Trophoblast cell (in vitro differentiated cells and primary cell): ENCODE results near the gene ZNF407.
"Not testable (repeated sequence)": the region's sequence is repeated elsewhere in the genome, so short reads cannot be mapped to it uniquely, and the experiment has no call there.

Experiments
- DNase-seq, 2 donors: peaks; one replicate each; pipeline ENCODE4 v3.0.0-alpha.2; 2016
- H2AFZ ChIP-seq: 2 replicates; pipeline ENCODE4 v1.6.1; 2013; ENCODE audit warnings: low read length, moderate library complexity, mild to moderate bottlenecking; ENCODE audit not compliant: insufficient read depth, poor library complexity
- H2AK5ac ChIP-seq: 2 replicates; pipeline ENCODE4 v1.6.1; 2013; ENCODE audit warnings: mild to moderate bottlenecking, low read length
- H2BK120ac ChIP-seq: 2 replicates; pipeline ENCODE4 v1.6.1; 2013; ENCODE audit warnings: low read length, mild to moderate bottlenecking, moderate library complexity; ENCODE audit not compliant: insufficient read depth, poor library complexity
- H2BK12ac ChIP-seq: 2 replicates; pipeline ENCODE4 v1.6.1; 2013; ENCODE audit warnings: mild to moderate bottlenecking, low read length, moderate library complexity
- H2BK5ac ChIP-seq: 2 replicates; pipeline ENCODE4 v1.6.1; 2013; ENCODE audit warnings: low read length, low read depth, moderate library complexity, mild to moderate bottlenecking; ENCODE audit not compliant: poor library complexity
- H3K14ac ChIP-seq: 2 replicates; pipeline ENCODE4 v1.6.1; 2013; ENCODE audit warnings: mild to moderate bottlenecking, low read length
- H3K18ac ChIP-seq: 2 replicates; pipeline ENCODE4 v1.6.1; 2013; ENCODE audit warnings: mild to moderate bottlenecking, low read length
- H3K23ac ChIP-seq: 2 replicates; pipeline ENCODE4 v1.6.1; 2013; ENCODE audit warnings: low read length
- H3K27ac ChIP-seq: 2 replicates; pipeline ENCODE4 v1.5.1; 2013; ENCODE audit warnings: low read depth, mild to moderate bottlenecking, inconsistent platforms, low read length, moderate library complexity
- H3K27me3 ChIP-seq: 2 replicates; pipeline ENCODE4 v1.6.1; 2013; ENCODE audit warnings: inconsistent platforms, mild to moderate bottlenecking, low read length, moderate library complexity; ENCODE audit not compliant: insufficient read depth
- H3K36me3 ChIP-seq, 2 experiments: 1 replicate in 1 of 2; 2 replicates in 1 of 2; pipeline ENCODE4 v1.6.1; 2013; ENCODE audit warnings: low read length in 2 of 2, mild to moderate bottlenecking in 2 of 2, moderate library complexity in 1 of 2; ENCODE audit not compliant: insufficient read depth in 2 of 2, control insufficient read depth in 1 of 2
- H3K4ac ChIP-seq: 2 replicates; pipeline ENCODE4 v1.6.1; 2013; ENCODE audit warnings: low read depth, mild to moderate bottlenecking, low read length, moderate library complexity
- H3K4me1 ChIP-seq, 2 experiments: 1 replicate in 1 of 2; 2 replicates in 1 of 2; pipeline ENCODE4 v1.6.1; 2013; ENCODE audit warnings: low read length in 2 of 2, mild to moderate bottlenecking in 2 of 2, moderate library complexity in 1 of 2; ENCODE audit not compliant: insufficient read depth in 2 of 2, control insufficient read depth in 1 of 2
- H3K4me2 ChIP-seq: 2 replicates; pipeline ENCODE4 v1.6.1; 2013; ENCODE audit warnings: inconsistent platforms, mild to moderate bottlenecking, low read length, moderate library complexity
- H3K4me3 ChIP-seq: 2 replicates; pipeline ENCODE4 v1.5.1; 2013; ENCODE audit warnings: mild to moderate bottlenecking, low read depth, low read length, inconsistent platforms
- H3K79me1 ChIP-seq: one replicate; pipeline ENCODE4 v1.6.1; 2013; ENCODE audit warnings: low read length
- H3K79me2 ChIP-seq: 2 replicates; pipeline ENCODE4 v1.6.1; 2013; ENCODE audit warnings: low read length, mild to moderate bottlenecking; ENCODE audit not compliant: control insufficient read depth, insufficient read depth, poor library complexity
- H3K9ac ChIP-seq: 2 replicates; pipeline ENCODE4 v1.6.1; 2013; ENCODE audit warnings: mild to moderate bottlenecking, low read length
- H3K9me3 ChIP-seq: 2 replicates; pipeline ENCODE4 v1.6.1; 2013; ENCODE audit warnings: low read depth, mild to moderate bottlenecking, control low read depth, inconsistent platforms, low read length; ENCODE audit not compliant: insufficient read depth
- H4K12ac ChIP-seq: 2 replicates; pipeline ENCODE4 v1.6.1; 2013; ENCODE audit warnings: low read depth, mild to moderate bottlenecking, low read length, moderate library complexity
- H4K8ac ChIP-seq: 2 replicates; pipeline ENCODE4 v1.6.1; 2013; ENCODE audit warnings: low read depth, mild to moderate bottlenecking, low read length, moderate library complexity
- H4K91ac ChIP-seq: one replicate; pipeline ENCODE4 v1.6.1; 2013; ENCODE audit warnings: low read depth, mild to moderate bottlenecking, low read length, moderate library complexity
- WGBS: extraction: QIAGEN DNeasy Blood & Tissue Kit; methylation state at CpG from one replicate; pipeline ENCODE4 v1.1.7; 2013; ENCODE audit warnings: missing lambda C conversion rate; ENCODE audit not compliant: insufficient read length, insufficient coverage; ENCODE audit errors: extremely low coverage; 5-methylcytosine and 5-hydroxymethylcytosine counted together

ZNF407 gene

GRCh38 chr18:74967979-74968378, 370.3 kb downstream of the ZNF407 start:
- Histone ChIP-seq H4K8ac (no peak overlapping the region), H3K9ac (no peak overlapping the region), H3K23ac (no peak overlapping the region), H3K36me3 (no peaks in the 10 kb centered on the region), H3K27ac (no peak overlapping the region), H2AFZ (no peak overlapping the region), H2AK5ac (no peak overlapping the region), H3K4me2 (no peak overlapping the region), H4K91ac (no peak overlapping the region), H3K4me1 (peaks cover 0 to 1% of the 10 kb centered on the region in 2 experiments), H3K18ac (no peak overlapping the region), H3K9me3 (no peaks in the 10 kb centered on the region), H2BK12ac (no peak overlapping the region), H3K27me3 (no peaks in the 10 kb centered on the region), H3K4ac (no peak overlapping the region), H2BK5ac (no peak overlapping the region), H2BK120ac (no peak overlapping the region), H3K79me2 (no peaks in the 10 kb centered on the region), H3K79me1 (no peaks in the 10 kb centered on the region), H3K4me3 (no peak overlapping the region), H3K14ac (no peak overlapping the region), H4K12ac (no peak overlapping the region)
- DNase-seq: no peak
- WGBS: no CpG with 5 or more reads among the region's 2 CpGs

- not testable (repeated sequence) for H3K4me1 ChIP-seq, H4K8ac ChIP-seq, H4K12ac ChIP-seq, H3K14ac ChIP-seq, H3K9ac ChIP-seq, H2BK120ac ChIP-seq, H3K79me2 ChIP-seq, DNase-seq, H2BK12ac ChIP-seq, H3K27me3 ChIP-seq, H2AK5ac ChIP-seq, H3K18ac ChIP-seq, H3K23ac ChIP-seq, H3K36me3 ChIP-seq, H4K91ac ChIP-seq, H3K4me2 ChIP-seq, H2BK5ac ChIP-seq, H3K4ac ChIP-seq, H3K27ac ChIP-seq, H2AFZ ChIP-seq, H3K9me3 ChIP-seq, H3K79me1 ChIP-seq, H3K4me3 ChIP-seq
- no CpG with 5 or more reads among the region's 4 CpGs for WGBS
These were observed 373.7 kb downstream of the ZNF407 start for GRCh38 chr18:74971358-74971757.

GRCh38 chr18:74971776-74972175, 374.1 kb downstream of the ZNF407 start:
- H3K79me1 ChIP-seq, H4K91ac ChIP-seq, H2AK5ac ChIP-seq, H3K4me3 ChIP-seq, H3K4ac ChIP-seq, DNase-seq, H3K14ac ChIP-seq, H2BK120ac ChIP-seq, H3K27ac ChIP-seq, H3K27me3 ChIP-seq, H2BK5ac ChIP-seq, H4K12ac ChIP-seq, H3K9me3 ChIP-seq, H3K4me2 ChIP-seq, H2BK12ac ChIP-seq, H3K79me2 ChIP-seq, H3K36me3 ChIP-seq, H2AFZ ChIP-seq, H3K18ac ChIP-seq, H4K8ac ChIP-seq, H3K9ac ChIP-seq, H3K23ac ChIP-seq, H3K4me1 ChIP-seq: not testable (repeated sequence)
- no CpG with 5 or more reads among the region's 2 CpGs for WGBS

GRCh38 chr18:74972354-74972753, 374.7 kb downstream of the ZNF407 start:
- Histone ChIP-seq H3K18ac (no peak overlapping the region), H3K4me2 (no peak overlapping the region), H4K91ac (no peak overlapping the region), H4K12ac (no peak overlapping the region), H3K14ac (no peak overlapping the region), H2BK5ac (no peak overlapping the region), H3K9ac (no peak overlapping the region), H2BK12ac (no peak overlapping the region), H2BK120ac (no peak overlapping the region), H2AK5ac (no peak overlapping the region), H3K79me2 (no peaks in the 10 kb centered on the region), H3K27ac (no peak overlapping the region), H3K9me3 (no peaks in the 10 kb centered on the region), H3K4ac (no peak overlapping the region), H3K23ac (no peak overlapping the region), H2AFZ (no peak overlapping the region), H3K4me1 (peaks cover 0 to 6% of the 10 kb centered on the region in 2 experiments), H3K36me3 (no peaks in the 10 kb centered on the region), H3K27me3 (no peaks in the 10 kb centered on the region), H3K4me3 (no peak overlapping the region), H4K8ac (no peak overlapping the region), H3K79me1 (no peaks in the 10 kb centered on the region)
- no peak for DNase-seq
- no CpG with 5 or more reads among the region's 1 CpG for WGBS
